Measurements from ENCODE around the gene LIX1.
A peak's percentile ranks its signal among the peaks of the same experiment; 100 is the strongest.
"Not testable (repeated sequence)": the region's sequence is repeated elsewhere in the genome, so short reads cannot be mapped to it uniquely, and the experiment has no call there.

The LIX1 gene

GRCh38 chr5:97143704-97144103 is 1.3 kb upstream of the LIX1 start:
- no peak overlapping the region for H3K27ac ChIP-seq
- no peak for DNase-seq (ENCODE audit: low read depth, low spot score)

GRCh38 chr5:97141539-97141938 is 872 bp downstream of the LIX1 start:
- DNase-seq (ENCODE audit: low read depth, low spot score) = no peak

GRCh38 chr5:97141031-97141430 is 1.4 kb downstream of the LIX1 start:
- no peak overlapping the region for H3K27ac ChIP-seq
- no peak for DNase-seq (ENCODE audit: low read depth, low spot score)

More at GRCh38 chr5:97141539-97141938, 872 bp downstream of the LIX1 start:
- no peak overlapping the region for H3K27ac ChIP-seq

GRCh38 chr5:97140250-97140649 is 2.2 kb downstream of the LIX1 start:
- H3K27ac ChIP-seq; DNase-seq (ENCODE audit: low read depth, low spot score): not testable (repeated sequence)

GRCh38 chr5:97136475-97136874 is 5.9 kb downstream of the LIX1 start:
- no peak for DNase-seq (ENCODE audit: low read depth, low spot score)
- no peak overlapping the region for H3K27ac ChIP-seq

- no peak for DNase-seq (ENCODE audit: low read depth, low spot score)
- no peak overlapping the region for H3K27ac ChIP-seq
These were observed 6.5 kb downstream of the LIX1 start for GRCh38 chr5:97135868-97136267.

GRCh38 chr5:97134634-97135033 is 7.8 kb downstream of the LIX1 start:
- H3K27ac ChIP-seq = no peak overlapping the region
- no peak for DNase-seq (ENCODE audit: low read depth, low spot score)

GRCh38 chr5:97133101-97133500 is 9.3 kb downstream of the LIX1 start:
- no peak for DNase-seq (ENCODE audit: low read depth, low spot score)
- H3K27ac ChIP-seq = no peak overlapping the region

- no peak for DNase-seq (ENCODE audit: low read depth, low spot score)
- no peak overlapping the region for H3K27ac ChIP-seq
These were observed 10.5 kb downstream of the LIX1 start for GRCh38 chr5:97131921-97132320.

- H3K27ac ChIP-seq = no peak overlapping the region
- DNase-seq (ENCODE audit: low read depth, low spot score) = peak; percentile 18
These were observed 11.2 kb downstream of the LIX1 start for GRCh38 chr5:97131139-97131710.

GRCh38 chr5:97127727-97128126 is 14.7 kb downstream of the LIX1 start:
- no peak overlapping the region for H3K27ac ChIP-seq
- no peak for DNase-seq (ENCODE audit: low read depth, low spot score)

- no peak overlapping the region for H3K27ac ChIP-seq
- DNase-seq (ENCODE audit: low read depth, low spot score) = no peak
These were observed 17.2 kb downstream of the LIX1 start for GRCh38 chr5:97125125-97125683.

- no peak overlapping the region for H3K27ac ChIP-seq
- DNase-seq (ENCODE audit: low read depth, low spot score) = no peak
These were observed 18.1 kb downstream of the LIX1 start for GRCh38 chr5:97124335-97124734.

- no peak overlapping the region for H3K27ac ChIP-seq
These were observed 20.6 kb downstream of the LIX1 start for GRCh38 chr5:97121848-97122247.

GRCh38 chr5:97120195-97120594 is 22.2 kb downstream of the LIX1 start:
- no peak overlapping the region for H3K27ac ChIP-seq

More at GRCh38 chr5:97121848-97122247, 20.6 kb downstream of the LIX1 start:
- DNase-seq (ENCODE audit: low read depth, low spot score) = no peak

GRCh38 chr5:97119007-97119390 is 23.4 kb downstream of the LIX1 start:
- no peak for DNase-seq (ENCODE audit: low read depth, low spot score)
- H3K27ac ChIP-seq = no peak overlapping the region

More at GRCh38 chr5:97120195-97120594, 22.2 kb downstream of the LIX1 start:
- no peak for DNase-seq (ENCODE audit: low read depth, low spot score)

GRCh38 chr5:97118261-97119006 is 24.0 kb downstream of the LIX1 start:
- H3K27ac ChIP-seq = no peak overlapping the region
- no peak for DNase-seq (ENCODE audit: low read depth, low spot score)

- H3K27ac ChIP-seq = no peak overlapping the region
- no peak for DNase-seq (ENCODE audit: low read depth, low spot score)
These were observed 26.5 kb downstream of the LIX1 start for GRCh38 chr5:97115932-97116331.

GRCh38 chr5:97112230-97112629 is 30.2 kb downstream of the LIX1 start:
- H3K27ac ChIP-seq = no peak overlapping the region
- no peak for DNase-seq (ENCODE audit: low read depth, low spot score)

- no peak overlapping the region for H3K27ac ChIP-seq
- DNase-seq (ENCODE audit: low read depth, low spot score) = no peak
These were observed 30.8 kb downstream of the LIX1 start for GRCh38 chr5:97111616-97112015.

GRCh38 chr5:97111004-97111403 is 31.4 kb downstream of the LIX1 start:
- no peak for DNase-seq (ENCODE audit: low read depth, low spot score)

GRCh38 chr5:97107318-97107717 is 35.1 kb downstream of the LIX1 start:
- DNase-seq (ENCODE audit: low read depth, low spot score) = no peak
- H3K27ac ChIP-seq = no peak overlapping the region

More at GRCh38 chr5:97111004-97111403, 31.4 kb downstream of the LIX1 start:
- no peak overlapping the region for H3K27ac ChIP-seq

All from epithelial cell of prostate (primary cell).